ENCODE results near the gene ARHGAP6.

The ARHGAP6 gene

GRCh38 chrX:11205796-11206195, 459.9 kb downstream of the ARHGAP6 start:
- DNase-seq, result no peak

DNA sequence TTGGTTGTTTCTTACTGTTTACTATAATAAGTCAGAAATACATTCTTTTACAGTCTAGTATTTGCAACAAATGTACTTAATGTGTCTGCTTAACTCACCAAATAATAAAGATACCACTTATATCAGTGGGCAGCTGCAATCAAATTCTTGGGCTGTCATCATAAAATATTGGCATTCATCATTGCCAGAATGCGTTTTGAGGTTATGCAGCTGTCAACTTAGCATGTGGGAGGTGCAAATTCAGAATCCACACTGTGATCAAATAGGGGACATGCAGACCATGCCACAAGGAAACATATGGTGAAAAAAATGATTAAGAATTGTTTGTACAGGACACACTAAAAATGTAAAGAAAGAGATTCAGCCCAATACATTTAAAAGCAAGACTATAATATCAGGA, 468.0 kb downstream of the ARHGAP6 start:
- DNase-seq, result no peak

DNA sequence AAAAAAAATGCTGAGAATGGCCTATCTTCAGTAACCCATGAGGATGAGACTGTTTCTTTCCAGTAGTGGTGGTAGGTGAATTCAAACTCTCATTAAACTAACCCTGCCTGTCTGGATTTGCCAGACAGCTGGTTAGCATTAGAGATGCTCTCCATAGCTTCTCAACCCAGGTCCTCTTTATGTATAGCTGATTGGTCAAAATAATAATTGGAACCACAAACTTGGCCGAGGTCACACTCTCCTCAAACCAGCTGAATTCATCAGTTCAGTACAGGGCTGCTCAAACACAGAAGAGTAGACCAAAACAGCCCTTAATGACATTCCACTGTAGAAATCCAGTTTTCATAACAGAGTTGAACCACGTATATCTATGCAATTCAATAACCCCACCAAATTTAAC, 469.2 kb downstream of the ARHGAP6 start:
- DNase-seq, result no peak

DNA sequence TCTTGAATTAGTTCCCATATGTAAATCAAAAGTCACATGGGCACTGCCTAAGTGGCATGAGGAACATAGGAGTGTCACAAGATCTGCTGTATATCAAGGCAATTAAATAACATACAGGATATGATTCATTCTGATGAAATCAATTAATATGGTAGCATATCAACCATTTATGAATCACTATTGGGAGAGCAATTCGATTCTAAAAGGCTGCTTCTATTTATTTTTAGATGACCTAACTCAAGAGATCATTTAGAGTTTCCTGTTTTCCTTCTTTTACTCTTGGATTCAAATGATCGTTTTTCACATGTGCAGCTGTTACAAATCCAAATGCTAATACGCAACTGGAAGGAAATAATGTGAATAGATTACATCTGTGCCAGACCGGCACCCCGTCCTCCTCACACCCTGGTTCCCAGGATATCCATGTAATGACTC, 472.7 kb downstream of the ARHGAP6 start:
- no peak for DNase-seq

- DNase-seq, result peak; percentile 82
Observed at GRCh38 chrX:11190745-11191510, 474.8 kb downstream of the ARHGAP6 start.

GRCh38 chrX:11189097-11189496, 476.6 kb downstream of the ARHGAP6 start:
- no peak for DNase-seq

- DNase-seq, result no peak
Observed at GRCh38 chrX:11188664-11189063, 477.1 kb downstream of the ARHGAP6 start.

GRCh38 chrX:11187001-11187400, 478.7 kb downstream of the ARHGAP6 start:
- no peak for DNase-seq

DNA sequence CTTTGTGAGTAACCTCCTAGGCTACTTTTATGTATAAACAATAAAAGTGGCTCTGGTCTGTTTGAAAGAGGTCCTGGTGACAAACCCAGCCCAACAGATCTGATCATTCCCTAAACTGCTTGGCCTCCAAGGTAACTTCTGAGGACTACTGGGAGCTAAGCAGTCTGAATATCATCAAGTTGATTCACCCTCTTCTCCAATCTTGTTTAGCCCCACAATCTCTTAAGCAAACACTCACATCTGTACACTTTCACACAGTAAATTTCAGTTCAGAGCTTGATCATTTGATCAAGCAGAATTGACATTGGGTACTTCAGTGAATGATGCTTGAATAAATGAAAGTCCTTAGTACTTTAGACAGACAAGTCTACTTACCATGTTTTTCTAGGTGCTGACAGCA, 479.9 kb downstream of the ARHGAP6 start:
- no peak for DNase-seq

- DNase-seq, result peak; percentile 33
Observed at GRCh38 chrX:11180571-11180970, 485.1 kb downstream of the ARHGAP6 start.

- DNase-seq, result no peak
Observed at GRCh38 chrX:11172415-11172814, 493.3 kb downstream of the ARHGAP6 start.

GRCh38 chrX:11171956-11172355, 493.8 kb downstream of the ARHGAP6 start:
- no peak for DNase-seq

- DNase-seq, result no peak
Observed at GRCh38 chrX:11164433-11164832, 501.3 kb downstream of the ARHGAP6 start.

- DNase-seq, result no peak
Observed at GRCh38 chrX:11159149-11159548, 506.6 kb downstream of the ARHGAP6 start.

DNA sequence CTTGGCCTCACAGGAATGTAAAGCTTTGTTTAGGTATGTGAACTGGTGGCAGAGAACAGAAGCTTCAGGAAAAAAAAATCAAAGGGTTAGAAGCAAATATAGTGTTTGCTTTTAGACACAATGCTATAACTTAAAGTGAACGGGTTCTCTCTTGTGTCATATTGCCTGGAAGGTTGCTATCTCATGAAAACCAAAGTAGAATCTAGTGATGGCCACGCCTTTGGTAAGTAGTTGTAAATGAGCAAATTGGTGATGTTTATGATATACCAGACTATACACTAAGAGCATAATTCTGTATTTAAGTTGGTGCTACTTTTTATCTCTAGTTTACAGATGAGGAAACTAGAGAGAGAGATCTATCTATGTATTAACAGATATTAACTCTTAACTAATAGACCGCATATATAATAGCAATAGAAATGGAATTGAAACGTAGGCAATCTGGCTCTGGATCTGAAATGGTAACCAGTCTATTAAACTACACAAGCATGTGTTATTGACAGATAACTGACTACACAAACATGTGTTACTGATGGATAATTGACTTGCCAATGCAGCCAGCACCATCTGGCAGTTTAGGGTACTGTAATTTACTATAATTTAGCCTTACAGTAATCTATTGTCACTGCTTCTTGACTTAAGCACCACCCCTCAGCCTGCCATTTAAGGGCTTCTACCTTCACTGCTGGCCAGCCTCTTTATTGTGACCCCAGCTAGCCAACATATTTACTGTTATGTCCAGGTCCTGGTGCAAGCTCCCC, 513.7 kb downstream of the ARHGAP6 start:
- DNase-seq, result no peak

DNA sequence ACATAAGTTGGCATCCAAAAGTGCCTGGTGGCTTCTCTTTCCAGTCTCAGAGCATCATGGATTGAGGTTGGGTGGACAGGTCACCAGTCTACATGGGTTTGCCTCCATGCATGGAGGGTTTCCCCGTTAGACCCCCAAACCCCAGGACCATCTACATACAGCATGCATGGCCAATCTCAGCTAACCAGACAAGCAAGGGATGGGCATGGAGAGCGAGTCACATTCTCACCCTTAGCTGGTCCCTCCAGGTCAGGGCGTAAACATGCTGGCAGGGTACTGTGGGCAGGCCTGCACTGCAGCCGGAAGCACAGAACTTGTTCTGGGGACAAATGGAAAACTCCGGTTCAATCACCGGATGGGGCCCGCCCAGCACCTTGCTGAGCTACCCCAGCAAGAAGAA, 517.3 kb downstream of the ARHGAP6 start:
- DNase-seq, result no peak

GRCh38 chrX:11146411-11146810, 519.3 kb downstream of the ARHGAP6 start:
- DNase-seq, result no peak

GRCh38 chrX:11143931-11144678, 521.6 kb downstream of the ARHGAP6 start:
- DNase-seq, result peak; percentile 42

- no peak for DNase-seq
Observed at GRCh38 chrX:11138498-11139390, 527.0 kb downstream of the ARHGAP6 start.

DNA sequence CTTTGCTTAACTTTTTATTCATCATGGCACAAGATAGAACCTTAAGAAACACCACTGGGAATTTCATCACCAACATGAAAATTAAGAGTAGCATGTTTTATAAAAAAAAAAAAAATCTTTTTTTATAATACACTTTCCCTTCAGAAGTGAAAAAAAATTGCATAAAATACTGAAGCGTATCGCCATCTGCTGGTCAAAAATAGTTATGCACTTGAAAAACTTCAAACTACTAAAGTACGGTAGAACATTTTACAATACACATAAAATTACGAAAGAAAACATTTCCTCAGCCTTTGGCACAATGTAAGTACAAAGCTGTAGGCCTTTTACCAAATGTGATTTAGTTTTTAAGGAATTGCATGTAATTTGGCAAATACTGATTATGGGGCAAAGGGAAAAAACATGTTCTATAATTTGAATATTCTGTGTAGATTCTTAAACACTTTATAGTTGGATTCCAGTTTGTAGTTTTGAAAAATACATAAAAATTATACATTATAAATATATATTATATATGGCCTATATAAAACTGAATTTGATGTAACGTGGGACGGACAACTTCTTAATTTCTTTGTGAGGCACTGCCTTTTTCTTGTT, 528.1 kb downstream of the ARHGAP6 start:
- DNase-seq, result no peak

GRCh38 chrX:11135564-11136185, 530.0 kb downstream of the ARHGAP6 start:
- DNase-seq, result no peak

DNA sequence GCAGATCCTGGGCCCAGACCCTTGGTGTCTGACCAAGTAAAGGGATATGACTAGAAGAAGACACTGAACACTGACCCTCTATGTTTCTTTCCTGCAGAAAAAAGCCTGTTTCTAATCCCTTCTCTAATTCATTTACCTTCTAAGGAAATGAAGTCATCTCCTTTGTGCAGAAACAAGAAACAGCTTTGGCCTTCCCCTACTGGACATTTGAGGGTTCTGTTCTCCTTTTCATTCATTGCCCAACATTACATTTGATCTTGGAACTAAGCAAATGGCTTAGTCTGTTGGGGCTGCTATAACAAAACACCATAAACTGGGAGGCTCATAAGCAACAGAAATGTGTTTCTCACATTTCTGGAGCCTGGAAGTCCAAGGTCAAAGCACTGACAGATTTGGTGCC, 534.6 kb downstream of the ARHGAP6 start:
- no peak for DNase-seq
